K562 (cell line): ENCODE results near the gene KBTBD13. TPM values are rescaled to one million over a fixed set of nuclear protein-coding genes. Genes with fewer than 3 reads are reported as not detected.
A peak's percentile ranks its signal among the peaks of the same experiment; 100 is the strongest.

Experiments
- ATAC-seq: fragments of 200-7000 bp; cut with Tn5 transposase; 3 replicates; pipeline ENCODE4 v1.9.1; 2020; ENCODE audit warnings: moderate library complexity
- BruUV-seq: library from RNA; stranded (reverse); fragments of 400-500 nt; replicated peaks from 2 replicates; lab custom pipeline; 2021; lab: Mats Ljungman, UMichigan
- CTCF ChIA-PET: fragments of 300-600 bp; formaldehyde crosslinking; extraction: SDS; loops from one replicate; lab custom pipeline; 2021; ENCODE audit warnings: low intra/inter-chr PET ratio; lab: Yijun Ruan, JAX
- POLR2A ChIA-PET: fragments of 300-600, 350-650 bp; sonication (Branson Sonifier 250); formaldehyde crosslinking; extraction: SDS; loops from one replicate; lab custom pipeline; 2021; ENCODE audit warnings: antibody characterized with exemption, inconsistent platforms; lab: Yijun Ruan, JAX
- DNase-seq, 4 experiments: peaks; one replicate each; pipeline versions ENCODE4 v3.0.0 to v3.0.0-alpha.2; 2011 to 2018; ENCODE audit warnings: low spot score in 3 of 4, mixed read lengths in 3 of 4; ENCODE audit errors: extremely low read depth in 1 of 4
- FAIRE-seq: peaks from 2 replicates; lab custom pipeline; 2011; peaks lifted over from hg19 to GRCh38; lab: Jason Lieb, UNC
- H2AFZ ChIP-seq: 2 replicates; pipeline ENCODE4 v1.6.0; 2011; ENCODE audit warnings: low read depth, low read length, control low read depth, inconsistent platforms
- H3K27ac ChIP-seq: fragments of 200-600 bp; 3 replicates; pipeline ENCODE4 v1.8.0; 2011; ENCODE audit warnings: low read depth, mild to moderate bottlenecking, control low read depth, inconsistent platforms, low read length, moderate library complexity, mixed read lengths; ENCODE audit errors: extremely low read depth
- H3K27me3 ChIP-seq, 2 experiments: fragments of 300-600 bp in 1 of 2; 2 replicates in 1 of 2; 3 replicates in 1 of 2; pipeline versions ENCODE4 v1.6.0 to v1.8.0; 2011; ENCODE audit warnings: inconsistent platforms in 2 of 2, low read length in 2 of 2, mild to moderate bottlenecking in 1 of 2, mixed read lengths in 1 of 2, moderate library complexity in 1 of 2; ENCODE audit not compliant: control insufficient read depth in 2 of 2, insufficient read depth in 2 of 2
- H3K36me3 ChIP-seq: fragments of 300-600 bp; 3 replicates; pipeline ENCODE4 v1.8.0; 2011; ENCODE audit warnings: mild to moderate bottlenecking, low read length, inconsistent platforms; ENCODE audit not compliant: control insufficient read depth, insufficient read depth
- H3K4me1 ChIP-seq, 2 experiments: fragments of 200-600 bp in 1 of 2; replicated peaks in 1 of 2; 2 replicates in 1 of 2; 3 replicates in 1 of 2; pipeline versions ENCODE4 v1.5.1 to v1.8.0; 2011; ENCODE audit warnings: inconsistent platforms in 2 of 2, low read length in 2 of 2, mild to moderate bottlenecking in 1 of 2, mixed read lengths in 1 of 2, moderate library complexity in 1 of 2; ENCODE audit not compliant: control insufficient read depth in 2 of 2, insufficient read depth in 2 of 2
- H3K4me2 ChIP-seq: 2 replicates; pipeline ENCODE4 v1.6.1; 2011; ENCODE audit warnings: low read length, control low read depth, inconsistent platforms, mixed read lengths; ENCODE audit not compliant: insufficient read depth
- H3K4me3 ChIP-seq: fragments of 200-600 bp; sonication (generic), shearing (Covaris generic); 2 replicates; pipeline ENCODE4 v1.5.1; 2016; ENCODE audit warnings: control low read depth, inconsistent platforms
- H3K79me2 ChIP-seq: fragments of 200-600 bp; 3 replicates; pipeline ENCODE4 v1.8.0; 2011; ENCODE audit warnings: low read length, inconsistent platforms; ENCODE audit not compliant: control insufficient read depth, insufficient read depth
- H3K9ac ChIP-seq, 2 experiments: 2 replicates each; pipeline versions ENCODE4 v1.6.0 to v1.6.1; 2011; ENCODE audit warnings: low read depth in 2 of 2, low read length in 2 of 2, control low read depth in 1 of 2, inconsistent platforms in 1 of 2, mild to moderate bottlenecking in 1 of 2, mixed read lengths in 1 of 2; ENCODE audit not compliant: insufficient read depth in 1 of 2
- H3K9me1 ChIP-seq: one replicate; pipeline ENCODE4 v1.6.0; 2011; ENCODE audit warnings: inconsistent platforms, mild to moderate bottlenecking, low read length, moderate library complexity; ENCODE audit not compliant: control insufficient read depth, insufficient read depth
- H3K9me3 ChIP-seq: replicated peaks from 2 replicates; pipeline ENCODE4 v1.5.1; 2011; ENCODE audit warnings: low read depth, low read length, inconsistent platforms; ENCODE audit not compliant: control insufficient read depth, insufficient read depth
- H4K20me1 ChIP-seq: replicated peaks from 2 replicates; pipeline ENCODE4 v1.6.1; 2011; ENCODE audit warnings: low read length, inconsistent platforms, mixed read lengths; ENCODE audit not compliant: control insufficient read depth, insufficient read depth
- CCAR2 ChIP-seq: fragments of 200-400 bp; formaldehyde crosslinking; IDR thresholded peaks from 2 replicates; pipeline ENCODE4 v1.6.1; 2017; ENCODE audit warnings: mild to moderate bottlenecking, low read depth, low read length
- KDM2B ChIP-seq: fragments of 250-450 bp; sonication (Bioruptor Pico); IDR thresholded peaks from 2 replicates; pipeline ENCODE4 v1.8.0; 2021; ENCODE audit warnings: mild to moderate bottlenecking, moderate library complexity
- MTF1 ChIP-seq: fragments of 250-450 bp; sonication (Bioruptor Pico); IDR thresholded peaks from 2 replicates; pipeline ENCODE4 v1.9.0; 2021; ENCODE audit warnings: moderate library complexity, mild to moderate bottlenecking, inconsistent platforms, borderline replicate concordance
- RBM15 ChIP-seq: fragments of 200-400 bp; formaldehyde crosslinking; IDR thresholded peaks from 2 replicates; pipeline ENCODE4 v1.6.1; 2018; ENCODE audit warnings: mild to moderate bottlenecking, low read length, moderate library complexity; ENCODE audit not compliant: insufficient read depth
- RFX5 ChIP-seq: IDR thresholded peaks from 2 replicates; pipeline ENCODE4 v1.6.1; 2011; ENCODE audit warnings: low read depth, mild to moderate bottlenecking, improper control_type of control experiment, low read length
- TSC22D4 ChIP-seq: fragments of 450-650 bp; IDR thresholded peaks from 2 replicates; pipeline ENCODE4 v1.6.1; 2016; ENCODE audit warnings: missing genetic modification characterization, missing biosample characterization, control low read depth
- ZNF175 ChIP-seq: fragments of 200-800 bp; sonication (Bioruptor generic); IDR thresholded peaks from 2 replicates; pipeline ENCODE4 v1.6.1; 2016; ENCODE audit warnings: low read depth, mild to moderate bottlenecking, missing genetic modification characterization, missing compliant biosample characterization
- WGBS: fragments of 100-300 bp; shearing (Covaris generic); methylation state at CpG from one replicate; pipeline ENCODE4 v1.1.6; 2016; ENCODE audit warnings: low coverage, mixed read lengths; ENCODE audit not compliant: insufficient coverage; ENCODE audit errors: missing lambda C conversion rate; 5-methylcytosine and 5-hydroxymethylcytosine counted together
- in situ Hi-C: fragments of 300-500 bp; cut with MboI; formaldehyde crosslinking; loops from 4 replicates; pipeline ENCODE4 v1.15.0; 2018; ENCODE audit warnings: inconsistent platforms, mixed read lengths
- intact Hi-C: fragments of 100-400 bp; cut with micrococcal nuclease; formaldehyde crosslinking; loops from 2 replicates; pipeline ENCODE4 v1.14.2; 2022
- polyA plus RNA-seq, 8 experiments: library from polyadenylated mRNA; depleted of rRNA in 4 of 8; stranded (reverse) in 5 of 8; unstranded in 3 of 8; fragments of >200 nt; fragmentation: Nextera tagmentation in 2 of 8; fragmentation: Illumina TruSeq in 1 of 8; extraction: Ambion mirVana in 2 of 8; extraction: Trizol in 1 of 8; gene quantifications; 2 replicates each; pipeline versions ENCODE4 v1.2.1 to v1.2.3, GENCODE V29; 2011 to 2014; ENCODE audit warnings: inconsistent platforms in 1 of 8, missing spikeins in 1 of 8
- total RNA-seq, 7 experiments: library from RNA; depleted of rRNA in 6 of 7; stranded (reverse); fragments of >200 nt in 6 of 7; fragmentation: Illumina TruSeq in 2 of 7; extraction: Trizol in 2 of 7; gene quantifications; 2 replicates each; pipeline versions ENCODE4 v1.2.1 to v1.2.3, GENCODE V29; 2011 to 2021; ENCODE audit warnings: low replicate concordance in 1 of 7

The KBTBD13 gene
- total and polyA plus RNA-seq, 9 of the 15 experiments (the other 6 are each of a cell fraction or from before 2014, with no cell fraction given), result 0.07 to 0.13 (median 0.10) TPM; not detected in 3

DNA sequence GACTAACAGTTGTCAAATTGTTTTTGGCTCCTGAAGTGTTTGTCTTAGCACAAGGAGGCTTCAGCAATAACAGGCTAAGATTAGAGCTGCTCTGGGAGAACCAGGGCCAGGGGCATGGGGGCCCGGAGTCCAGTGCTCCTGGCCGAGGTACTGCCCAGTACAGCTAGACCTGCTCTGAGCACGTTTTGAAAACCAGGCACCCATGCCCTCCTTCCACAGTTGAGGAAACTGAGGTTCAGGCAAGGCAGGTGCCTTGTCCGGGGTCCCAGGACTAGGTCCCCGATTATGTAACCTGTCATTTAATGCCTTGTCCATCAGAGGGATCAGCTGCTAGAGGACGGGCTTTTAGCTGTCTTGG, 19.2 kb downstream of the KBTBD13 start:
- H3K9ac ChIP-seq, result no peak overlapping the region
- H3K36me3 ChIP-seq, result peaks cover 15% of the 10 kb centered on the region; the same call in 2 of the 3 replicates
- no TSS peak for BruUV-seq
- no peak overlapping the region for H3K4me2 ChIP-seq
- no peak for FAIRE-seq
- no peaks in the 10 kb centered on the region for H4K20me1 ChIP-seq
- no peak for ATAC-seq
- no peaks in the 10 kb centered on the region for H3K9me1 ChIP-seq
- H3K79me2 ChIP-seq, result no peaks in the 10 kb centered on the region
- POLR2A ChIA-PET, result interaction anchor here (1.2 to 1.4 kb wide), 2 partner anchors 9 to 209 kb away, joined by 3 to 4 read pairs; partner anchors contain the start of gene RNU5B-1
- TF ChIP-seq RBM15 (no peak), ZNF175 (no peak)
- no peak overlapping the region for H3K4me3 ChIP-seq
- H3K27ac ChIP-seq, result no peak overlapping the region
- no peak overlapping the region for H2AFZ ChIP-seq
- CTCF ChIA-PET, result no interaction called here
- in situ Hi-C loops (no loop called here), intact Hi-C loops (no loop called here)
- no peak for DNase-seq
- peaks cover 0 to 5% of the 10 kb centered on the region in 2 experiments; a peak in 1 of 5 replicates for H3K4me1 ChIP-seq
- 12% methylated on average over 6 of the region's 6 CpGs for WGBS
- H3K27me3 ChIP-seq, result no peaks in the 10 kb centered on the region; a peak in 1 of 5 replicates
- no peaks in the 10 kb centered on the region for H3K9me3 ChIP-seq

DNA sequence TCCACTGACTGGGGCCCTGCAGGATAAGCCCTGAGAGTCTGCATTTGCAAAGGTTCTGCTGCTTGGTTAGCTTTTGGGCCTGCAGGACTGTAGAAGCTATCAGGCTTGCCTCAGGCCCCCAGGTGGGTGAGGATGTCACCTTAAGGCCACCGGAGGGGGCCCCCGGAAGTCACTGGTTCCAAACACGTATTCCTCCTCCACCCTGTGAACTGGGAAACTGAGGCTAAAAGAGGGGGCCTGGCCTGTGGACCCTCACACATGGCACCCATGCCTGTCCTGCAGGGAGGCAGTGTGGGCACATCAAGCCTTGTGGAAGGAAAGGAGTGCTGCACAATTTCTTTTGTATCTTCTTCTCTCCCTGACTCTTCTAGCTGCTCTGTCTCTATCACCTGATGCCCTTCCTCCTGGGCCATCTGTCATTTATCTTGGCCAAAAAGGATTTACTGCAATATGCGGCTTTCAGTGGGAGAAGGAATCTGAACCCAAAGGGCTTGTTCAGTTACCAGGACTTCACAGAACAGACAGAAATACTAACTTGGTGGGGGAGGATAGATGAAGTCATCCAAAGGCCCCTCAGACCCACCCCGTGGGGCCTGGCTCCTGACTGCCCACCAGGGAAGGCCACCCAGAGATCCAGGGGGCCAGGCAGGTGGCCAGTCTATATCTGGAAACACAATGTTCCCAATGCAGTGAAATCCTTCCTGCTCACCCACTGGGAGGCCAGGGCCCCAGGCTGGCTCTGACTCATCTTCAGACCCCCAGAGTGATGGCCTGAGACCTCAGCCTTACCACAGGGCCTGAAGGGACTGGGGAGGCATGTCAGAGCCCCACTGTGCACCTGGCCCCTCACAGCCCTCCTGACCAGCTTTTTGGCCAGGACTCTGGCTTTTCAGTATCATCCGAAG, 20.2 kb downstream of the KBTBD13 start:
- ChIA-PET POLR2A (interaction anchor here (1.4 kb wide), 1 partner anchor 208 kb away, joined by 4 read pairs; the partner anchor contains the start of gene RNU5B-1), CTCF (no interaction called here)
- H3K4me1 ChIP-seq, result peaks cover 0 to 5% of the 10 kb centered on the region in 2 experiments; a peak in 1 of 5 replicates
- peaks cover 18% of the 10 kb centered on the region; the same call in 2 of the 3 replicates for H3K36me3 ChIP-seq
- DNase-seq (no peak), ATAC-seq (no peak), FAIRE-seq (no peak)
- no peaks in the 10 kb centered on the region for H3K9me3 ChIP-seq
- no TSS peak for BruUV-seq
- H3K9me1 ChIP-seq, result peaks cover 3% of the 10 kb centered on the region
- no peak overlapping the region for H3K27ac ChIP-seq
- H3K4me3 ChIP-seq, result no peak overlapping the region
- no peaks in the 10 kb centered on the region; a peak in 1 of 5 replicates for H3K27me3 ChIP-seq
- H3K4me2 ChIP-seq, result no peak overlapping the region
- no peaks in the 10 kb centered on the region for H3K79me2 ChIP-seq
- H4K20me1 ChIP-seq, result no peaks in the 10 kb centered on the region
- intact Hi-C loops, result no loop called here
- H2AFZ ChIP-seq, result no peak overlapping the region
- H3K9ac ChIP-seq, result 0 out of 4 replicates have a peak overlapping the region, but pooled peaks of 1 of the 2 experiments have one; percentile 12
- 31% methylated on average over 6 of the region's 6 CpGs for WGBS
- in situ Hi-C loops, result no loop called here
- TF ChIP-seq TSC22D4 (tag) (no peak), RFX5 (no peak), MTF1 (CRISPR knock-in tag) (no peak), KDM2B (CRISPR knock-in tag) (no peak), CCAR2 (no peak)
